Liver (tissue), 9 donors: ENCODE data around the gene ELP4. TPM values are rescaled to one million over a fixed set of nuclear protein-coding genes. Genes with fewer than 3 reads are reported as not detected.

Experiments used
- DNase-seq: peaks from one replicate; pipeline ENCODE4 v3.0.0-alpha.2; 2017; ENCODE audit warnings: low spot score
- H3K27ac ChIP-seq, 2 donors: one replicate each; pipeline ENCODE4 v1.7.0; 2013; ENCODE audit warnings: inconsistent platforms in 2 of 2, low read length in 2 of 2, control low read depth in 1 of 2, low read depth in 1 of 2, mild to moderate bottlenecking in 1 of 2
- H3K27me3 ChIP-seq, 4 donors: one replicate each; pipeline versions ENCODE4 v1.6.1 to v1.7.0; 2013; ENCODE audit warnings: low read length in 3 of 4, inconsistent platforms in 1 of 4, mild to moderate bottlenecking in 1 of 4, moderate library complexity in 1 of 4; ENCODE audit not compliant: control insufficient read depth in 4 of 4, insufficient read depth in 4 of 4
- H3K36me3 ChIP-seq, 4 donors: one replicate each; pipeline versions ENCODE4 v1.6.1 to v1.7.0; 2013; ENCODE audit warnings: low read length in 3 of 4, mild to moderate bottlenecking in 3 of 4, low read depth in 1 of 4, moderate library complexity in 1 of 4; ENCODE audit not compliant: control insufficient read depth in 4 of 4, insufficient read depth in 3 of 4
- H3K4me1 ChIP-seq, 4 donors: one replicate each; pipeline versions ENCODE4 v1.6.1 to v1.7.0; 2013; ENCODE audit warnings: low read length in 3 of 4, mild to moderate bottlenecking in 3 of 4, moderate library complexity in 1 of 4; ENCODE audit not compliant: control insufficient read depth in 4 of 4, insufficient read depth in 4 of 4
- H3K4me3 ChIP-seq, 3 donors: one replicate each; pipeline versions ENCODE4 v1.6.1 to v1.7.0; 2013; ENCODE audit warnings: low read length in 3 of 3, control low read depth in 1 of 3, low read depth in 1 of 3, mild to moderate bottlenecking in 1 of 3
- H3K9ac ChIP-seq, 2 donors: one replicate each; pipeline ENCODE4 v1.7.0; 2013; ENCODE audit warnings: low read length in 2 of 2, mild to moderate bottlenecking in 2 of 2, moderate library complexity in 2 of 2, control low read depth in 1 of 2, low read depth in 1 of 2
- H3K9me3 ChIP-seq, 4 donors: one replicate each; pipeline versions ENCODE4 v1.6.1 to v1.7.0; 2013; ENCODE audit warnings: low read length in 3 of 4; ENCODE audit not compliant: control insufficient read depth in 4 of 4
- EGR1 ChIP-seq, 2 donors: IDR thresholded peaks; 2 replicates each; pipeline ENCODE4 v1.6.1; 2016 to 2018; ENCODE audit warnings: antibody characterized with exemption in 2 of 2, low read depth in 2 of 2
- FOXA2 ChIP-seq: IDR thresholded peaks from 2 replicates; pipeline ENCODE4 v1.6.1; 2016; ENCODE audit warnings: antibody characterized with exemption
- GABPA ChIP-seq, 2 donors: IDR thresholded peaks in 1 of 2; conservative IDR thresholded peaks in 1 of 2; 2 replicates each; pipeline ENCODE4 v1.6.1; 2016; ENCODE audit warnings: antibody characterized with exemption in 2 of 2, mild to moderate bottlenecking in 1 of 2, moderate library complexity in 1 of 2
- HNF4A ChIP-seq, 2 donors: conservative IDR thresholded peaks; 2 replicates each; pipeline ENCODE4 v1.6.1; 2016; ENCODE audit warnings: antibody characterized with exemption in 2 of 2, mild to moderate bottlenecking in 2 of 2
- HNF4G ChIP-seq: IDR thresholded peaks from 2 replicates; pipeline ENCODE4 v1.6.1; 2016; ENCODE audit warnings: antibody characterized with exemption
- JUND ChIP-seq, 2 donors: IDR thresholded peaks; 2 replicates each; pipeline ENCODE4 v1.6.1; 2016; ENCODE audit warnings: antibody characterized with exemption in 2 of 2
- NR2F2 ChIP-seq: IDR thresholded peaks from 2 replicates; pipeline ENCODE4 v1.6.1; 2016; ENCODE audit warnings: antibody characterized with exemption
- RAD21 ChIP-seq, 2 donors: IDR thresholded peaks; 2 replicates each; pipeline ENCODE4 v1.6.1; 2016; ENCODE audit warnings: antibody characterized with exemption in 2 of 2, mild to moderate bottlenecking in 2 of 2
- RXRA ChIP-seq, 2 donors: IDR thresholded peaks; 2 replicates each; pipeline ENCODE4 v1.6.1; 2017 to 2018; ENCODE audit warnings: antibody characterized with exemption in 2 of 2, mild to moderate bottlenecking in 1 of 2
- SP1 ChIP-seq: IDR thresholded peaks from 2 replicates; pipeline ENCODE4 v1.6.1; 2018; ENCODE audit warnings: antibody characterized with exemption, mild to moderate bottlenecking
- TAF1 ChIP-seq: conservative IDR thresholded peaks from 2 replicates; pipeline ENCODE4 v1.6.1; 2016; ENCODE audit warnings: antibody characterized with exemption, mild to moderate bottlenecking
- YY1 ChIP-seq: IDR thresholded peaks from 2 replicates; pipeline ENCODE4 v1.6.1; 2016; ENCODE audit warnings: antibody characterized with exemption, mild to moderate bottlenecking
- WGBS: extraction: QIAGEN DNeasy Blood & Tissue Kit; methylation state at CpG from one replicate; pipeline ENCODE4 v1.1.7; 2013; 5-methylcytosine and 5-hydroxymethylcytosine counted together
- polyA plus RNA-seq, 2 donors: library from polyadenylated mRNA; stranded (reverse) in 1 of 2; unstranded in 1 of 2; fragments of 200-250 nt in 1 of 2; fragments of >200 nt in 1 of 2; fragmentation: Nextera tagmentation in 1 of 2; extraction: Ambion mirVana in 1 of 2; gene quantifications; one replicate each; pipeline versions ENCODE4 v1.2.1 to v1.2.3, GENCODE V29; 2013 to 2015
- total RNA-seq, 2 donors: library from RNA; depleted of rRNA; stranded (reverse); fragments of >200 nt; gene quantifications; one replicate each; pipeline ENCODE4 v1.2.3, GENCODE V29; 2014
- TF ChIP-seq, protein P1 (sequence below): fragments of 150-350 bp; IDR thresholded peaks from 2 replicates; pipeline ENCODE4 v1.5.1; 2017; ENCODE audit warnings: improper control_type of control experiment, low read depth, low read length; ENCODE audit not compliant: missing input control
- TF ChIP-seq, protein P2 (sequence below): IDR thresholded peaks from 2 replicates; pipeline ENCODE4 v1.6.1; 2016; ENCODE audit warnings: antibody characterized with exemption
- TF ChIP-seq, protein P3 (sequence below): IDR thresholded peaks from 2 replicates; pipeline ENCODE4 v1.6.1; 2016; ENCODE audit warnings: antibody characterized with exemption
- donor health status: healthy.
- donor health status: healthy.
- donor health status: healthy.
- donor health status: healthy.
- donor health status: healthy.

The ELP4 gene
- total and polyA plus RNA-seq, 4 donors = 6.0 to 18.8 (median 12.5) TPM

DNA sequence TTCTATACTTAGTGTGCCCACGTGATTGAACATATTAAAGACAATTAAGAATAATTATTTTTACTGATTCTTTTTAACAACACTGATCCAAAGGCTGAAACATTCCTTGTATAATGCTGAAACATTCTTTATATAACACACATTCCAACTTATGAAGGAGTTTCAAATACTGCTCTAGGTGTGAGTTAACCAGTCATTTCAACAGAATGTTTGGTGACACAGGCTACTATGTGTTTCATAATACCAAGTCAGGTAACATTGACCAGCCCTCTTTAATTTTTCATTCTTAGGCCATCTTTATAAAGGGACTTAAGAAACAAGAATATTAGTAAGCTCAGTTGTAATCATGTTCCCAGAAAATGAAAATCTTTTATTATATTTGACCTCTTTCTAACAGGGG, 136.6 kb downstream of the ELP4 start (continued):
- TF ChIP-seq, protein P1, sequence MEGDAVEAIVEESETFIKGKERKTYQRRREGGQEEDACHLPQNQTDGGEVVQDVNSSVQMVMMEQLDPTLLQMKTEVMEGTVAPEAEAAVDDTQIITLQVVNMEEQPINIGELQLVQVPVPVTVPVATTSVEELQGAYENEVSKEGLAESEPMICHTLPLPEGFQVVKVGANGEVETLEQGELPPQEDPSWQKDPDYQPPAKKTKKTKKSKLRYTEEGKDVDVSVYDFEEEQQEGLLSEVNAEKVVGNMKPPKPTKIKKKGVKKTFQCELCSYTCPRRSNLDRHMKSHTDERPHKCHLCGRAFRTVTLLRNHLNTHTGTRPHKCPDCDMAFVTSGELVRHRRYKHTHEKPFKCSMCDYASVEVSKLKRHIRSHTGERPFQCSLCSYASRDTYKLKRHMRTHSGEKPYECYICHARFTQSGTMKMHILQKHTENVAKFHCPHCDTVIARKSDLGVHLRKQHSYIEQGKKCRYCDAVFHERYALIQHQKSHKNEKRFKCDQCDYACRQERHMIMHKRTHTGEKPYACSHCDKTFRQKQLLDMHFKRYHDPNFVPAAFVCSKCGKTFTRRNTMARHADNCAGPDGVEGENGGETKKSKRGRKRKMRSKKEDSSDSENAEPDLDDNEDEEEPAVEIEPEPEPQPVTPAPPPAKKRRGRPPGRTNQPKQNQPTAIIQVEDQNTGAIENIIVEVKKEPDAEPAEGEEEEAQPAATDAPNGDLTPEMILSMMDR = no peak
- TF ChIP-seq, protein P2, sequence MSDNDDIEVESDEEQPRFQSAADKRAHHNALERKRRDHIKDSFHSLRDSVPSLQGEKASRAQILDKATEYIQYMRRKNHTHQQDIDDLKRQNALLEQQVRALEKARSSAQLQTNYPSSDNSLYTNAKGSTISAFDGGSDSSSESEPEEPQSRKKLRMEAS = no peak
- no peak for TF ChIP-seq RAD21 (IDR thresholded peaks at IDR 0.05)

DNA sequence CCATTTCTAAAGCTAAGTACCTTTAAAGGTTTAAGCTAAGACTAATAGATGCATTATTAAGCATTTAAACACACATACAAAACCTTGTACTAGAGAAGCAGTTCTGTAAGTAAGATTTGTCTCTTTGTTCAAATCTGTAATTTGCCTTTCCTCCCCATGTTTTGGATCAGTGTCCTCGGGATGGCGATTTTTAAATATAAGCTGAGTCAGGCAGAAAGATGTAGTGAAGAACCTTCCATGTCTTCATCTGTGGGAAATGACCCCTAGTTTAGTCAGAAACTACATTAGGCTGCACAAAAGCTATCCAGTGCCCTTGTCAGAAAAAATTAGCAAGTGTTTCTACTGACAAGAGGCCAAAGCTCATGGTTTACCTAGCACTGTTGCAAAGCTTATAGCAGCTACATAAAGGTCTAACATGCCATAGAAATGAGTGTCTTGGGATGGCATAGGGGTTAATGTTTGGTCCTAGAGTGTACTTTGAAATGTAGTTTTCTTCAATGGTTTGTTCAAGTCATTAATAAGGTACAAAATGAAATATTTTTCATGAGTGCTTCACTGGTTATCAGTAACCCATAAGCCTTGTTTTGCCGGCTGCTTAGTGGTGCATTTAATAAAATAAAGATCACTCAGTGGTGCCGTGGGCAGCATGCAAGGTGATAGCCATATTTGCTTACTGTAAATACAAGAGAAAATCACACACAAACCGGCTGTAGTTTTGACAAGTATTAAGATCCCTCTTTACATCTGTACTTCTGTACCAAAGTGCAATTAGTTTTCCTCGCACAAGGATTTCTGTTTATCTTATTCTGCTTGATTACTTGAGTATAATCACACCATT, 139.8 kb downstream of the ELP4 start:
- Histone ChIP-seq H3K4me3 (no peak overlapping the region), H3K4me1 (no peaks in the 10 kb centered on the region), H3K27ac (no peak overlapping the region), H3K27me3 (no peaks in the 10 kb centered on the region), H3K9ac (no peak overlapping the region), H3K36me3 (peaks cover 0 to 3% (median 0%) of the 10 kb centered on the region in 4 donors), H3K9me3 (no peaks in the 10 kb centered on the region)
- TF ChIP-seq TAF1 (no peak), GABPA (IDR thresholded peaks at IDR 0.05 in 1 of 2, conservative IDR thresholded peaks at IDR 0.05 in 1 of 2) (no peak), NR2F2 (no peak), YY1 (no peak), RAD21 (IDR thresholded peaks at IDR 0.05) (no peak), SP1 (no peak), JUND (IDR thresholded peaks at IDR 0.05) (no peak), RXRA (IDR thresholded peaks at IDR 0.05) (no peak), HNF4A (conservative IDR thresholded peaks at IDR 0.05) (no peak), FOXA2 (no peak), EGR1 (IDR thresholded peaks at IDR 0.05; ENCODE audit: low read depth in 2 of 2) (no peak), HNF4G (no peak)
- TF ChIP-seq, protein P2 = no peak
- TF ChIP-seq, protein P3, sequence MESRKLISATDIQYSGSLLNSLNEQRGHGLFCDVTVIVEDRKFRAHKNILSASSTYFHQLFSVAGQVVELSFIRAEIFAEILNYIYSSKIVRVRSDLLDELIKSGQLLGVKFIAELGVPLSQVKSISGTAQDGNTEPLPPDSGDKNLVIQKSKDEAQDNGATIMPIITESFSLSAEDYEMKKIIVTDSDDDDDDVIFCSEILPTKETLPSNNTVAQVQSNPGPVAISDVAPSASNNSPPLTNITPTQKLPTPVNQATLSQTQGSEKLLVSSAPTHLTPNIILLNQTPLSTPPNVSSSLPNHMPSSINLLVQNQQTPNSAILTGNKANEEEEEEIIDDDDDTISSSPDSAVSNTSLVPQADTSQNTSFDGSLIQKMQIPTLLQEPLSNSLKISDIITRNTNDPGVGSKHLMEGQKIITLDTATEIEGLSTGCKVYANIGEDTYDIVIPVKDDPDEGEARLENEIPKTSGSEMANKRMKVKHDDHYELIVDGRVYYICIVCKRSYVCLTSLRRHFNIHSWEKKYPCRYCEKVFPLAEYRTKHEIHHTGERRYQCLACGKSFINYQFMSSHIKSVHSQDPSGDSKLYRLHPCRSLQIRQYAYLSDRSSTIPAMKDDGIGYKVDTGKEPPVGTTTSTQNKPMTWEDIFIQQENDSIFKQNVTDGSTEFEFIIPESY = no peak
- TF ChIP-seq, protein P1 = no peak
- no peak for DNase-seq
- WGBS = 96% methylated on average over 6 of the region's 6 CpGs
